GM12892 (cell line): Measurements from ENCODE around the gene DTL.

Source experiments
- DNase-seq: peaks from one replicate; pipeline ENCODE4 v3.0.0; 2011; ENCODE audit not compliant: insufficient read length
- FAIRE-seq: peaks from 2 replicates; lab custom pipeline; 2011; peaks lifted over from hg19 to GRCh38; lab: Jason Lieb, UNC
- POLR2A ChIP-seq: IDR thresholded peaks from 2 replicates; pipeline ENCODE4 v1.6.1; 2011; ENCODE audit warnings: low read depth, low read length, control low read depth
- POLR2AphosphoS5 ChIP-seq: IDR thresholded peaks from 2 replicates; pipeline ENCODE4 v1.6.1; 2011; ENCODE audit warnings: low read depth, low read length, control low read depth
- TAF1 ChIP-seq: IDR thresholded peaks from 2 replicates; pipeline ENCODE4 v1.6.1; 2011; ENCODE audit warnings: low read depth, mild to moderate bottlenecking, control low read depth, low read length, borderline replicate concordance

Gene DTL

GRCh38 chr1:212139526-212140135, 104.1 kb downstream of the DTL start:
- FAIRE-seq (no peak), DNase-seq (no peak)
- TF ChIP-seq POLR2A (no peak), TAF1 (no peak), POLR2AphosphoS5 (no peak)

DNA sequence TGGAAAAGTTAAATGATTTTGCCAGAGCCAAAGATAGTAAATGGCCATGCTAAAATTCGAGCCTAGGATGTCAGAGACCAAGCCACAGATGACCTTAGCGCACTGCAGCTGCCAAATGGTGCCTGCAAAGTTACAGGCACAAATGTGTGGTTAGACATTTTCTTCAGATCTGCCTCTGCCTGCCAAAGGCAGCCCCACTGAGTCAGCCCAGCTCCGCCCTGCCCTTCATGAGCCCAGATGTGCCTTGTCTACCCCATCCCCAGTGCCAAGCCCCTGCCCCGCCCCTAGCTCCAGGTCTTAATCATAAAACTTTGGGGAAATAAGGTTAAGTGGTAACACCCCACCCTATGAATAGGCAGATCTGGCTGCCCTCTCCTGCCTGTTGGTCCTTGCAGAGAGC, 105.9 kb downstream of the DTL start:
- TF ChIP-seq POLR2AphosphoS5 (no peak), TAF1 (no peak), POLR2A (no peak)
- FAIRE-seq (no peak), DNase-seq (no peak)

- FAIRE-seq (no peak), DNase-seq (no peak)
- no peak for TF ChIP-seq POLR2A
- TF ChIP-seq POLR2AphosphoS5, result no peak
- no peak for TF ChIP-seq TAF1
Observed at GRCh38 chr1:212142883-212143530, 107.5 kb downstream of the DTL start.

DNA sequence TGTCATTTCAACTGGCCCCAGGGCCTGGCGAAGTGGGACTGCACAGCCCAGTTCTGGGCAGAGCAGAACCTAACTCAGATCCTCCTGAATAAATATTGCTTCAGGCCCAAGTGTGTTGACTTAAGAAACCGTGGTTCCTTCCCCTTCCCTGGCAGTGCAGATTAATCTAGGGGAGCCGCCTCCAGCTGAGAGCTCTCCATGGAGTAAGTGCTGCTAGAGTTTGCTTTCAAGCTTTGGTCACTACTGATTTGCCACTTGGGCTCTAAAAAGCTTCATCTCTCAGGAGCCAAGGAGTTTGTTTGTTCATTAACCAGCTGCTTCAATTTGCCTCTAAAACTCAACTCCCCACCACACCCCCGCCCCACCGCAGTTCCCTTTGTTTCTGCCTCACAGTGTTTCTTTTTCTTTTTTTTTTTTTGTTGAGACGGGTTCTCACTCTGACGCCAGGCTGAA, 112.1 kb downstream of the DTL start:
- no peak for DNase-seq
- FAIRE-seq, result no peak
- TF ChIP-seq TAF1 (no peak), POLR2A (no peak), POLR2AphosphoS5 (no peak)

- TF ChIP-seq POLR2AphosphoS5, result no peak
- TF ChIP-seq POLR2A, result no peak
- TF ChIP-seq TAF1, result no peak
- DNase-seq, result no peak
- no peak for FAIRE-seq
Observed at GRCh38 chr1:212149566-212149965, 114.0 kb downstream of the DTL start.

DNA sequence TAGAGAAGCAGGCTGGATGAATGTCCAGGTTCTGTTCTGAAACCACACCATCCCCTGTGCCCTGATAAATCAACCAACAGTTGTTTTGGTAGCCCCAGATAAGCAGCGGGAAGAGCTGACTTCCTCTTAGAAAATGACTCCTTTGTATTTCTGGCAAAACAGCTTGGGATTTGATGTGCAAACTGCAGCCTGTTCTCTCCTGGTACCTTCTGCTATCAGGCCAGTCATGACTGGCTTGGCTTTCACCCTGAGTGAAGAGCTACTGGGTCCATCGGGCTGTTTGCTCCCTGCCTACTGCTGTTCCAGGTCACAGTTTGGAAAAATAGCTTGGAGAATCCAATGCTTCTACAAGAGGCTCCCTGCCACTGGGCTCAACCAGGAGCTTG, 116.8 kb downstream of the DTL start:
- TF ChIP-seq POLR2A (no peak), POLR2AphosphoS5 (no peak), TAF1 (no peak)
- FAIRE-seq (no peak), DNase-seq (no peak)

- no peak for FAIRE-seq
Observed at GRCh38 chr1:212152869-212153268, 117.3 kb downstream of the DTL start.

GRCh38 chr1:212153635-212154034, 118.1 kb downstream of the DTL start:
- DNase-seq, result no peak
- FAIRE-seq, result no peak
- TF ChIP-seq POLR2AphosphoS5 (no peak), TAF1 (no peak), POLR2A (no peak)

More at GRCh38 chr1:212152869-212153268, 117.3 kb downstream of the DTL start:
- no peak for DNase-seq
- no peak for TF ChIP-seq POLR2AphosphoS5
- TF ChIP-seq TAF1, result no peak
- no peak for TF ChIP-seq POLR2A
